Measurements from ENCODE around the gene SERPINA4. TPM values are rescaled to one million over a fixed set of nuclear protein-coding genes. Genes with fewer than 3 reads are reported as not detected.

SERPINA4 gene
- total and polyA plus RNA-seq, 2 of the 13 experiments (the other 11 are each of a cell fraction or from before 2014, with no cell fraction given) = 39.1 to 57.8 TPM

DNA sequence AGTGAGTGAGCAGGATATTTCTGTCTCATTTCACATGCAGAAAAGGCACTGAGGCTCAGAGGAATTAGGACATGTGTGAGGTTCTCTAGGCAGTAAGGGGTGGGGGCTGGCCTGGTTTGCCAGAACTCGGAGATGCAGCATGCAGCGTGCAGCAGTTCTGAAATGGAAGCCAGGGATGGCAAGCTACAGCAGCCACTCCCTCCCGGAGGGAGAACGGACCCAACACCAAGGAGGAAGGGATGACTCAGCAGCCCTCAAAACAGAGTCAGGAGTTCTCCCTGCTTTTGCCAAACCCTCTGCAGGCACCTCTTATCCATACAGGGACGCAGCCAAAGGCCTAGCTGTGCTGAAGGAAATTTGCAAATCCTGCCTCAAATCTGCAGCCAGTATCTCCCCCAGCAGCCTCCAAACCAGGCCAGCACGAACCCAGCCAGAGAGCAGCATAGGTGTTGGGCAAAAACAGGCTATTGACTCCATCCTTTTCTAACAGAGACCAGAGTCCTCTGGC lies 40.7 kb downstream of the SERPINA4 start (continued):
- TF ChIP-seq ZHX2 (IDR thresholded peaks at IDR 0.05; ENCODE audit: low read depth) (no peak), ZHX2 (CRISPR knock-in tag; IDR thresholded peaks at IDR 0.05; ENCODE audit: borderline replicate concordance) (no peak), MAFK (conservative IDR thresholded peaks at IDR 0.05 in 1 of 2, IDR thresholded peaks at IDR 0.05 in 1 of 2; ENCODE audit: low read length in 2 of 2) (peak; percentile 75 to 87), ZNF501 (CRISPR knock-in tag; IDR thresholded peaks at IDR 0.05) (no peak), MLX (CRISPR knock-in tag; IDR thresholded peaks at IDR 0.05) (no peak), ZNF121 (CRISPR knock-in tag; IDR thresholded peaks at IDR 0.05) (no peak), HNRNPK (IDR thresholded peaks at IDR 0.05; ENCODE audit: low read depth, low read length, poor library complexity, severe bottlenecking) (no peak), ZNF614 (CRISPR knock-in tag; IDR thresholded peaks at IDR 0.05; ENCODE audit: borderline replicate concordance) (no peak), BRD4 (CRISPR knock-in tag; IDR thresholded peaks at IDR 0.05) (no peak), ZNF138 (CRISPR knock-in tag; IDR thresholded peaks at IDR 0.05; ENCODE audit: low read depth) (no peak), FOXJ3 (CRISPR knock-in tag; IDR thresholded peaks at IDR 0.05; ENCODE audit: borderline replicate concordance) (no peak), TRIM24 (CRISPR knock-in tag; IDR thresholded peaks at IDR 0.05) (no peak), KDM5B (CRISPR knock-in tag; IDR thresholded peaks at IDR 0.05; ENCODE audit: borderline replicate concordance) (peak; percentile 62; the same call in 1 of the 2 replicates), EP300 (IDR thresholded peaks at IDR 0.05; ENCODE audit: low read depth in 2 of 2, low read length in 2 of 2) (0 out of 4 replicates have a peak, but pooled peaks of 1 of the 2 experiments have one; percentile 9), EP300 (CRISPR knock-in tag; IDR thresholded peaks at IDR 0.05; ENCODE audit: borderline replicate concordance) (no peak)
- TF ChIP-seq, protein P1, sequence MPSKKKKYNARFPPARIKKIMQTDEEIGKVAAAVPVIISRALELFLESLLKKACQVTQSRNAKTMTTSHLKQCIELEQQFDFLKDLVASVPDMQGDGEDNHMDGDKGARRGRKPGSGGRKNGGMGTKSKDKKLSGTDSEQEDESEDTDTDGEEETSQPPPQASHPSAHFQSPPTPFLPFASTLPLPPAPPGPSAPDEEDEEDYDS (CRISPR knock-in tag; IDR thresholded peaks at IDR 0.05) = peak; percentile 44; the same call in 1 of the 2 replicates
- TF ChIP-seq, protein P2, sequence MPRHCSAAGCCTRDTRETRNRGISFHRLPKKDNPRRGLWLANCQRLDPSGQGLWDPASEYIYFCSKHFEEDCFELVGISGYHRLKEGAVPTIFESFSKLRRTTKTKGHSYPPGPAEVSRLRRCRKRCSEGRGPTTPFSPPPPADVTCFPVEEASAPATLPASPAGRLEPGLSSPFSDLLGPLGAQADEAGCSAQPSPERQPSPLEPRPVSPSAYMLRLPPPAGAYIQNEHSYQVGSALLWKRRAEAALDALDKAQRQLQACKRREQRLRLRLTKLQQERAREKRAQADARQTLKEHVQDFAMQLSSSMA (CRISPR knock-in tag; IDR thresholded peaks at IDR 0.05) = no peak
- TF ChIP-seq, protein P3, sequence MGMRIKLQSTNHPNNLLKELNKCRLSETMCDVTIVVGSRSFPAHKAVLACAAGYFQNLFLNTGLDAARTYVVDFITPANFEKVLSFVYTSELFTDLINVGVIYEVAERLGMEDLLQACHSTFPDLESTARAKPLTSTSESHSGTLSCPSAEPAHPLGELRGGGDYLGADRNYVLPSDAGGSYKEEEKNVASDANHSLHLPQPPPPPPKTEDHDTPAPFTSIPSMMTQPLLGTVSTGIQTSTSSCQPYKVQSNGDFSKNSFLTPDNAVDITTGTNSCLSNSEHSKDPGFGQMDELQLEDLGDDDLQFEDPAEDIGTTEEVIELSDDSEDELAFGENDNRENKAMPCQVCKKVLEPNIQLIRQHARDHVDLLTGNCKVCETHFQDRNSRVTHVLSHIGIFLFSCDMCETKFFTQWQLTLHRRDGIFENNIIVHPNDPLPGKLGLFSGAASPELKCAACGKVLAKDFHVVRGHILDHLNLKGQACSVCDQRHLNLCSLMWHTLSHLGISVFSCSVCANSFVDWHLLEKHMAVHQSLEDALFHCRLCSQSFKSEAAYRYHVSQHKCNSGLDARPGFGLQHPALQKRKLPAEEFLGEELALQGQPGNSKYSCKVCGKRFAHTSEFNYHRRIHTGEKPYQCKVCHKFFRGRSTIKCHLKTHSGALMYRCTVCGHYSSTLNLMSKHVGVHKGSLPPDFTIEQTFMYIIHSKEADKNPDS (CRISPR knock-in tag; IDR thresholded peaks at IDR 0.05) = no peak

Data from HepG2 (cell line).